RWPE1 (cell line): ENCODE data around the gene FAM222A.

Experiments used
- CTCF ChIA-PET: fragments of 350-600 bp; sonication (Branson Sonifier 250); formaldehyde crosslinking; extraction: SDS; loops from one replicate; lab custom pipeline; 2021; lab: Yijun Ruan, JAX
- POLR2A ChIA-PET: fragments of 400-600 bp; formaldehyde crosslinking; extraction: SDS; loops from one replicate; lab custom pipeline; 2020; ENCODE audit warnings: antibody characterized with exemption; ENCODE audit not compliant: low non-redundant PET; lab: Yijun Ruan, JAX
- DNase-seq: peaks from one replicate; pipeline ENCODE4 v3.0.0; 2012; ENCODE audit warnings: low spot score
- H3K27ac ChIP-seq: fragments of 450-650 bp; 2 replicates; pipeline ENCODE4 v1.5.1; 2017
- CTCF ChIP-seq: fragments of 450-650 bp; conservative IDR thresholded peaks from 2 replicates; pipeline ENCODE4 v1.5.1; 2017; ENCODE audit warnings: low read depth, mild to moderate bottlenecking

Gene FAM222A

GRCh38 chr12:109810954-109811623 lies 97.5 kb downstream of the FAM222A start:
- no peak for DNase-seq
- CTCF ChIA-PET = interaction anchor here (0.7 to 1.1 kb wide), 2 partner anchors 34 to 77 kb away, joined by 3 read pairs; no protein-coding TSS in a partner anchor
- POLR2A ChIA-PET = no interaction called here
- no peak overlapping the region for H3K27ac ChIP-seq
- no peak for TF ChIP-seq CTCF

DNA sequence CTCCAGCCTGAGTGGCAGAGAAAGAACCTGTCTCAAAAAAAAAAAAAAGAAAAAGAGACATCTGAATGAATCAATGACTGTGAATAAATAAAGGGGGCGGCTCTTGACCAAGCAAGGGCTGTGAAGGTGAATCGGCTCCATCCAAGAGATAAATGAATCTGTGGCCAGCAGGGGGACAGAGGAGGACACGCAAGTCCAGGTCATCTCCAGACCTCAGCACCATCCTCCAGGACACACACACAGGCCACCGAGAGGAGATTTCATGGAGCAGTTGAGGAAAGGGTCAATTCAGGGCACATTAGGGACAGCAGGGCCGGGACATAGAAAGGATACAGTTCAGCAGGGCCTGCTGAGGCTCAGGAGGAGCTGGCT lies 98.0 kb downstream of the FAM222A start:
- ChIA-PET CTCF (interaction anchor here (0.7 to 1.1 kb wide), 2 partner anchors 34 kb away, joined by 3 read pairs; no protein-coding TSS in a partner anchor), POLR2A (no interaction called here)
- TF ChIP-seq CTCF = no peak

GRCh38 chr12:109813810-109814416 lies 100.3 kb downstream of the FAM222A start:
- ChIA-PET POLR2A (no interaction called here), CTCF (no interaction called here)
- no peak for TF ChIP-seq CTCF
- DNase-seq = no peak
- H3K27ac ChIP-seq = no peak overlapping the region

More for the DNA sequence above, 98.0 kb downstream of the FAM222A start:
- H3K27ac ChIP-seq = no peak overlapping the region
- no peak for DNase-seq

GRCh38 chr12:109814600-109815150 lies 101.0 kb downstream of the FAM222A start:
- POLR2A ChIA-PET = no interaction called here
- TF ChIP-seq CTCF = no peak
- CTCF ChIA-PET = interaction anchor here (0.6 to 0.9 kb wide), 2 partner anchors 31 to 574 kb away, joined by 3 to 4 read pairs; no protein-coding TSS in a partner anchor
- H3K27ac ChIP-seq = no peak overlapping the region
- DNase-seq = no peak

GRCh38 chr12:109815225-109815624 lies 101.6 kb downstream of the FAM222A start:
- POLR2A ChIA-PET = no interaction called here
- no peak overlapping the region for H3K27ac ChIP-seq
- no peak for TF ChIP-seq CTCF
- no peak for DNase-seq
- CTCF ChIA-PET = interaction anchor here (0.5 to 0.9 kb wide), 3 partner anchors 30 to 573 kb away, joined by 3 to 4 read pairs (median 3); no protein-coding TSS in a partner anchor

DNA sequence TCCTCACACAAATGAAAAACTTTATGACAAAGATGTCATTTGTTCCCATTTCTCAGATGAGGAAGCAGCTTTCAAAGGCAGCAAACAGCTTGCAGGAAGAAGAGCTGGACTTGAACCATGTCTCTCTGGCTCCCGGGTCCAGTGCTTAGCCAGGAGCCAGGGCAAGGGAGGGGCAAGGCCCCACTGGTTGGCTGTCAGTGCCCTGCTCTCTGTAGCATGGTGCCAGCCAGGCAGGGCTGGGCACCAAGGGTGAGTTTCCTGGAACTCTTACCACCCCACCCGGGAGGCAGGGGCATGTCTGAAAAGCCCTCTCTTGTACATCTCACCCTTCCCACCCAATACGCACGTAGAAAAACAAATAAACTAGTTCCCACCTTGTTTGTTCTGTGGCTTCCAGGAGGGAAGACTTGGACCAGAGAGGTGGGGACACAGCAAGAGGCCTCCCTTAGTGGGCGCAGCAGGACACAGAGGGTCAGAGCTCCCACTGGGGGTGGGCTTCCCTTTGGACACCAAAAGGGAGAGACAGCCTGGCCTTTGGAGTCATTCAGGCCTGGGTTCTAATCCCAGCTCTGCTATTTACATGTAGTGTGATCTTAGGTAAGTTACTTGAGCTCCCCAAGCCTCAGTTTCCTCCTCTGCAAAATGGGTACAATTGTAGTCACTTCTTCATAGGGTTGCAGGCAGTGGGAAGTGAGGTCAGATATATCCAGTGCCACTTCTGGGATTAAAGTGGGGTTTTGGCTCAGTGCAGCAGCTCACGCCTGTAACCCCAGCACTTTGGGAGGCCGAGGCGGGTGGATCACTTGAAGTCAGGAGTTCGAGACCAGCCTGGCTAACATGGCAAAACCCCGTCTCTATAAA lies 102.4 kb downstream of the FAM222A start:
- POLR2A ChIA-PET = no interaction called here
- no peak for TF ChIP-seq CTCF
- no peak for DNase-seq
- CTCF ChIA-PET = interaction anchor here (0.5 to 0.6 kb wide), 2 partner anchors 29 to 332 kb away, joined by 3 read pairs; no protein-coding TSS in a partner anchor
- no peak overlapping the region for H3K27ac ChIP-seq
